A673 (cell line): Measurements from ENCODE around the gene PTK7.

ENCODE experiments used
- CTCF ChIP-seq: fragments of 300-800, 200-600 bp; sonication (generic); conservative IDR thresholded peaks from 2 replicates; pipeline ENCODE4 v1.5.1; 2017; ENCODE audit warnings: low read depth, mild to moderate bottlenecking, antibody characterized with exemption, low read length, moderate library complexity, mixed read lengths
- EZH2 ChIP-seq: fragments of 200-600 bp; sonication (generic); IDR thresholded peaks from 2 replicates; pipeline ENCODE4 v1.6.1; 2017; ENCODE audit warnings: borderline replicate concordance, low read depth, mild to moderate bottlenecking, mixed read lengths, antibody characterized with exemption, low read length; ENCODE audit not compliant: poor library complexity, severe bottlenecking

GRCh38 chr6:43143235-43144128 lies 67.4 kb downstream of the PTK7 start:
- TF ChIP-seq CTCF (peak; percentile 99), EZH2 (no peak)
